Panc1 (cell line): ENCODE results near the gene SLC35A3. TPM values are rescaled to one million over a fixed set of nuclear protein-coding genes. Genes with fewer than 3 reads are reported as not detected.

Source experiments
- ATAC-seq: fragments of 200-7000 bp; cut with Tn5 transposase; 2 replicates; pipeline ENCODE4 v1.9.1; 2020; ENCODE audit warnings: mild to moderate bottlenecking, moderate library complexity
- BruUV-seq: library from RNA; stranded (reverse); fragments of 400-500 nt; replicated peaks from 2 replicates; lab custom pipeline; 2021; lab: Mats Ljungman, UMichigan
- CTCF ChIA-PET: fragments of 300-600 bp; sonication (Branson Sonifier 250); formaldehyde crosslinking; loops from one replicate; lab custom pipeline; 2022; ENCODE audit warnings: antibody characterized with exemption; lab: Charles Lee
- POLR2A ChIA-PET: fragments of 300-600 bp; sonication (Branson Sonifier 250); formaldehyde crosslinking; loops from one replicate; lab custom pipeline; 2022; ENCODE audit warnings: antibody characterized with exemption; lab: Charles Lee
- DNase-seq: peaks from one replicate; pipeline ENCODE4 v3.0.0-alpha.2; 2010; ENCODE audit warnings: low read depth, low spot score
- H3K27ac ChIP-seq: 2 replicates; pipeline ENCODE4 v1.5.1; 2011; ENCODE audit warnings: mild to moderate bottlenecking, low read length, inconsistent platforms
- H3K27me3 ChIP-seq: fragments of 200-500 bp; sonication (Bioruptor generic); 2 replicates; pipeline ENCODE4 v1.6.0; 2014; ENCODE audit warnings: low read length, inconsistent platforms; ENCODE audit not compliant: control insufficient read depth, insufficient read depth
- H3K36me3 ChIP-seq: fragments of 200-500 bp; sonication (Bioruptor generic); 2 replicates; pipeline ENCODE4 v1.5.1; 2014; ENCODE audit warnings: inconsistent platforms, mild to moderate bottlenecking, low read length, moderate library complexity; ENCODE audit not compliant: control insufficient read depth, insufficient read depth
- H3K4me1 ChIP-seq: 2 replicates; pipeline ENCODE4 v1.5.1; 2011; ENCODE audit warnings: inconsistent platforms, mild to moderate bottlenecking, low read length, moderate library complexity; ENCODE audit not compliant: control insufficient read depth, insufficient read depth
- H3K4me3 ChIP-seq, 2 experiments: 2 replicates each; pipeline ENCODE4 v1.5.1; 2011 to 2012; ENCODE audit warnings: low read depth in 2 of 2, low read length in 2 of 2, mild to moderate bottlenecking in 2 of 2, inconsistent platforms in 1 of 2, moderate library complexity in 1 of 2
- H3K9me3 ChIP-seq: fragments of 200-500 bp; sonication (Bioruptor generic); 2 replicates; pipeline ENCODE4 v1.5.1; 2014; ENCODE audit warnings: low read depth, mild to moderate bottlenecking, inconsistent platforms, low read length, moderate library complexity; ENCODE audit not compliant: control insufficient read depth, insufficient read depth
- POLR2AphosphoS5 ChIP-seq: IDR thresholded peaks from 2 replicates; pipeline ENCODE4 v1.6.1; 2012; ENCODE audit warnings: mild to moderate bottlenecking, low read depth, low read length, moderate library complexity
- SIN3A ChIP-seq: IDR thresholded peaks from 2 replicates; pipeline ENCODE4 v1.6.1; 2012; ENCODE audit warnings: low read depth, mild to moderate bottlenecking, low read length, moderate library complexity, borderline replicate concordance; ENCODE audit not compliant: insufficient read depth
- TCF7L2 ChIP-seq: IDR thresholded peaks from 2 replicates; pipeline ENCODE4 v1.6.1; 2011; ENCODE audit warnings: mild to moderate bottlenecking, low read depth, low read length, inconsistent platforms
- in situ Hi-C: cut with HindIII; loops from 2 replicates; pipeline ENCODE4 v1.10.0; 2016; ENCODE audit warnings: low sequenced_read_pairs, low pct_unique_long_range_greater_than_20kb
- intact Hi-C: fragments of 100-400 bp; cut with micrococcal nuclease; formaldehyde crosslinking; loops from one replicate; pipeline ENCODE4 v1.10.0; 2022; ENCODE audit not compliant: unreplicated experiment
- total RNA-seq: library from RNA; stranded (reverse); gene quantifications from one replicate; pipeline ENCODE4 v1.2.1, GENCODE V29; 2021; ENCODE audit not compliant: unreplicated experiment
- TF ChIP-seq, protein P1 (sequence below): fragments of 450-650 bp; IDR thresholded peaks from 2 replicates; pipeline ENCODE4 v1.5.1; 2017; ENCODE audit warnings: mild to moderate bottlenecking
- TF ChIP-seq, protein P2 (sequence below), 2 experiments: IDR thresholded peaks; 2 replicates each; pipeline ENCODE4 v1.6.1; 2011 to 2012; ENCODE audit warnings: low read depth in 2 of 2, control low read depth in 1 of 2, low read length in 1 of 2, mild to moderate bottlenecking in 1 of 2, moderate library complexity in 1 of 2; ENCODE audit not compliant: insufficient read depth in 1 of 2

Gene SLC35A3
- total RNA-seq, 1 experiment from 2014 or later, result 15.9 TPM

DNA sequence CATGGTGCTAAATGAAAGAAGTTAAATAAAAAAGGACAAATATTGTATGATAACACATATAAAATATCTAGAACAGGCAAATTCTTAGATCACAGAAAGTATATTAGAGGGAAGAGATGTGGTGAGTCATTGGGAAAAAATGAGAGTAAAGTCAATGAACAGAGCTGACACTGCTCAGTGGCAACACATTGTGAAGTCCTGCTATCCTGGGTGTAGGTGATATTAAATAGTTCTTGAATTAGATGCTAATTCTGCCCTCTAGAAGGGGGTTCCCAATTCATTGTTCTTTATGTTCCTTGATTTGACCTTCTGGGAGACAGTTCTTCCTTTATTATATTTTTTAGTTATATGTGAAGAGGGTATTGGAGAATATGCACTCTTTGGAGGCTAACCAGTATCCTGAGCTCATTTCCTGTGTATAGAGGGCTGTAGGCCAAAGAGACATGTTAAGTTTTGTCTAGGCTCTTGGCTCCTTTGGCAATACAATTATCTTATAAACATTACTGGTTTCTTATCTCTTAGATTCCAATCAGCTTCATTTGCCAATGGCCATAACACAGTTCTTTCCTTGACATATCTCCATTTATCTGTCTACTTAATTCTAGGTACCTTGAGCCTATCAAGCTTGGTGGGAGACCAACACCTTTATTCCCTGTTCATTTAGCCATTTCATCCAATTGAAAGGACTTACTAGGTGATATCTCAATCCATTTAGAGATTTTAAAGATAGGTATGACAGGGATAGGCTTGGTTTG is 6.6 kb upstream of the SLC35A3 start:
- ChIA-PET CTCF (no interaction called here), POLR2A (no interaction called here)
- ATAC-seq (no peak), DNase-seq (no peak)
- Histone ChIP-seq H3K27me3 (no peaks in the 10 kb centered on the region), H3K4me3 (no peak overlapping the region), H3K9me3 (no peaks in the 10 kb centered on the region), H3K4me1 (no peaks in the 10 kb centered on the region), H3K27ac (no peak overlapping the region), H3K36me3 (no peaks in the 10 kb centered on the region)
- intact Hi-C loops, result no loop called here
- in situ Hi-C loops, result no loop called here
- BruUV-seq, result no TSS peak
- TF ChIP-seq TCF7L2 (no peak), SIN3A (no peak), POLR2AphosphoS5 (no peak)
- TF ChIP-seq, protein P1, sequence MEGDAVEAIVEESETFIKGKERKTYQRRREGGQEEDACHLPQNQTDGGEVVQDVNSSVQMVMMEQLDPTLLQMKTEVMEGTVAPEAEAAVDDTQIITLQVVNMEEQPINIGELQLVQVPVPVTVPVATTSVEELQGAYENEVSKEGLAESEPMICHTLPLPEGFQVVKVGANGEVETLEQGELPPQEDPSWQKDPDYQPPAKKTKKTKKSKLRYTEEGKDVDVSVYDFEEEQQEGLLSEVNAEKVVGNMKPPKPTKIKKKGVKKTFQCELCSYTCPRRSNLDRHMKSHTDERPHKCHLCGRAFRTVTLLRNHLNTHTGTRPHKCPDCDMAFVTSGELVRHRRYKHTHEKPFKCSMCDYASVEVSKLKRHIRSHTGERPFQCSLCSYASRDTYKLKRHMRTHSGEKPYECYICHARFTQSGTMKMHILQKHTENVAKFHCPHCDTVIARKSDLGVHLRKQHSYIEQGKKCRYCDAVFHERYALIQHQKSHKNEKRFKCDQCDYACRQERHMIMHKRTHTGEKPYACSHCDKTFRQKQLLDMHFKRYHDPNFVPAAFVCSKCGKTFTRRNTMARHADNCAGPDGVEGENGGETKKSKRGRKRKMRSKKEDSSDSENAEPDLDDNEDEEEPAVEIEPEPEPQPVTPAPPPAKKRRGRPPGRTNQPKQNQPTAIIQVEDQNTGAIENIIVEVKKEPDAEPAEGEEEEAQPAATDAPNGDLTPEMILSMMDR, result no peak
- TF ChIP-seq, protein P2, sequence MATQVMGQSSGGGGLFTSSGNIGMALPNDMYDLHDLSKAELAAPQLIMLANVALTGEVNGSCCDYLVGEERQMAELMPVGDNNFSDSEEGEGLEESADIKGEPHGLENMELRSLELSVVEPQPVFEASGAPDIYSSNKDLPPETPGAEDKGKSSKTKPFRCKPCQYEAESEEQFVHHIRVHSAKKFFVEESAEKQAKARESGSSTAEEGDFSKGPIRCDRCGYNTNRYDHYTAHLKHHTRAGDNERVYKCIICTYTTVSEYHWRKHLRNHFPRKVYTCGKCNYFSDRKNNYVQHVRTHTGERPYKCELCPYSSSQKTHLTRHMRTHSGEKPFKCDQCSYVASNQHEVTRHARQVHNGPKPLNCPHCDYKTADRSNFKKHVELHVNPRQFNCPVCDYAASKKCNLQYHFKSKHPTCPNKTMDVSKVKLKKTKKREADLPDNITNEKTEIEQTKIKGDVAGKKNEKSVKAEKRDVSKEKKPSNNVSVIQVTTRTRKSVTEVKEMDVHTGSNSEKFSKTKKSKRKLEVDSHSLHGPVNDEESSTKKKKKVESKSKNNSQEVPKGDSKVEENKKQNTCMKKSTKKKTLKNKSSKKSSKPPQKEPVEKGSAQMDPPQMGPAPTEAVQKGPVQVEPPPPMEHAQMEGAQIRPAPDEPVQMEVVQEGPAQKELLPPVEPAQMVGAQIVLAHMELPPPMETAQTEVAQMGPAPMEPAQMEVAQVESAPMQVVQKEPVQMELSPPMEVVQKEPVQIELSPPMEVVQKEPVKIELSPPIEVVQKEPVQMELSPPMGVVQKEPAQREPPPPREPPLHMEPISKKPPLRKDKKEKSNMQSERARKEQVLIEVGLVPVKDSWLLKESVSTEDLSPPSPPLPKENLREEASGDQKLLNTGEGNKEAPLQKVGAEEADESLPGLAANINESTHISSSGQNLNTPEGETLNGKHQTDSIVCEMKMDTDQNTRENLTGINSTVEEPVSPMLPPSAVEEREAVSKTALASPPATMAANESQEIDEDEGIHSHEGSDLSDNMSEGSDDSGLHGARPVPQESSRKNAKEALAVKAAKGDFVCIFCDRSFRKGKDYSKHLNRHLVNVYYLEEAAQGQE (IDR thresholded peaks at IDR 0.05; ENCODE audit: insufficient read depth in 1 of 2, low read depth in 2 of 2, low read length in 1 of 2), result no peak

DNA sequence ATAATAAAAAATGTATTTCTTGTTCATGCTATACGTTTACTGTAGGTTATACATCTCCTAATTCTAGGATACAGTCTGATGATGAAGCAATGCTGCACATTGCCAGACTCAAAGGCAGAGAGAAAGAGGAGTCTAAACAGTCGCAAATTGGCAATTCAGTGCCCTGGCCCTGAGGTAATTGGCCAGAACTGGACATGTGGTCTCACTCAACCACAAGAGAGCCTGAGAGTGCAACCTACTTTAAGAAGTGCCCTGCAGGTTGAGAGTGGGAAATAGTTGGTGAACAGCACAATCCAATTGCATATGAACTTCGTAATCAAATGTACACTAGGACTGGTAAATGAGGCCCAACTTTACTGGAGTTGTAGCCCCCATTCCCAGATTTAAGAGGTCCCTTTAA is 5.0 kb upstream of the SLC35A3 start:
- H3K36me3 ChIP-seq, result no peaks in the 10 kb centered on the region
- DNase-seq (no peak), ATAC-seq (no peak)
- POLR2A ChIA-PET, result no interaction called here
- no peaks in the 10 kb centered on the region for H3K27me3 ChIP-seq
- H3K4me3 ChIP-seq, result no peak overlapping the region
- no peak overlapping the region for H3K27ac ChIP-seq
- intact Hi-C loops, result no loop called here
- CTCF ChIA-PET, result no interaction called here
- TF ChIP-seq TCF7L2, result no peak
- TF ChIP-seq SIN3A, result no peak
- TF ChIP-seq, protein P1, result no peak
- TF ChIP-seq, protein P2 (IDR thresholded peaks at IDR 0.05; ENCODE audit: insufficient read depth in 1 of 2, low read depth in 2 of 2, low read length in 1 of 2), result no peak
- TF ChIP-seq POLR2AphosphoS5, result no peak
- no TSS peak for BruUV-seq
- no peaks in the 10 kb centered on the region for H3K9me3 ChIP-seq
- in situ Hi-C loops, result no loop called here
- no peaks in the 10 kb centered on the region for H3K4me1 ChIP-seq
